GM18520 (cell line): Measurements from ENCODE around the gene SPAG16.

Experiments
- ATAC-seq: cut with Tn5 transposase; IDR thresholded peaks from one replicate; pipeline ENCODE4 v1.9.1; 2021; ENCODE audit not compliant: unreplicated experiment

SPAG16 gene

GRCh38 chr2:214358506-214358905 lies 1074.2 kb downstream of the SPAG16 start:
- no peak for ATAC-seq

- no peak for ATAC-seq
Observed at GRCh38 chr2:214361116-214361515, 1076.9 kb downstream of the SPAG16 start.

- ATAC-seq: no peak
Observed at GRCh38 chr2:214365549-214365948, 1081.3 kb downstream of the SPAG16 start.

- no peak for ATAC-seq
Observed at GRCh38 chr2:214367171-214367570, 1082.9 kb downstream of the SPAG16 start.

GRCh38 chr2:214376618-214377285 lies 1092.5 kb downstream of the SPAG16 start:
- ATAC-seq: no peak

- no peak for ATAC-seq
Observed at GRCh38 chr2:214377286-214377624, 1093.0 kb downstream of the SPAG16 start.

- no peak for ATAC-seq
Observed at GRCh38 chr2:214378455-214379103, 1094.3 kb downstream of the SPAG16 start.

- no peak for ATAC-seq
Observed at GRCh38 chr2:214379227-214379626, 1095.0 kb downstream of the SPAG16 start.

GRCh38 chr2:214380681-214381080 lies 1096.4 kb downstream of the SPAG16 start:
- no peak for ATAC-seq

GRCh38 chr2:214382229-214382628 lies 1098.0 kb downstream of the SPAG16 start:
- ATAC-seq: no peak

- ATAC-seq: no peak
Observed at GRCh38 chr2:214386720-214387119, 1102.5 kb downstream of the SPAG16 start.

- no peak for ATAC-seq
Observed at GRCh38 chr2:214389334-214389733, 1105.1 kb downstream of the SPAG16 start.

- ATAC-seq: no peak
Observed at GRCh38 chr2:214393796-214394195, 1109.5 kb downstream of the SPAG16 start.

GRCh38 chr2:214395040-214395439 lies 1110.8 kb downstream of the SPAG16 start:
- no peak for ATAC-seq

- no peak for ATAC-seq
Observed at GRCh38 chr2:214401580-214401979, 1117.3 kb downstream of the SPAG16 start.

GRCh38 chr2:214410128-214410775 lies 1126.0 kb downstream of the SPAG16 start:
- no peak for ATAC-seq

GRCh38 chr2:214410918-214411554 lies 1126.8 kb downstream of the SPAG16 start, which contains the start of gene VWC2L:
Gene VWC2L, plus strand, starts transcription at chr2:214411054. Its CDS starts 3,140 bp downstream, at chr2:214414194.
- no peak for ATAC-seq

- ATAC-seq: no peak
Observed at GRCh38 chr2:214412679-214413078, 1128.4 kb downstream of the SPAG16 start.

- no peak for ATAC-seq
Observed at GRCh38 chr2:214436470-214436869, 1152.2 kb downstream of the SPAG16 start.

GRCh38 chr2:214450118-214450894 lies 1166.0 kb downstream of the SPAG16 start:
- no peak for ATAC-seq
